ENCODE measurements around the gene ANKRD13C.

ANKRD13C gene

GRCh38 chr1:70314706-70315304, 39.7 kb downstream of the ANKRD13C start:
- H3K27ac Mint-ChIP-seq = no peak overlapping the region
- peaks cover 19% of the 10 kb centered on the region for H3K36me3 Mint-ChIP-seq (ENCODE audit: insufficient read depth)
- H3K4me1 Mint-ChIP-seq (ENCODE audit: low read depth in 2 of 2) = peaks cover 10 to 11% of the 10 kb centered on the region in 2 donors
- ATAC-seq (replicated peaks) (no peak), DNase-seq (no peak)
- H3K9me3 Mint-ChIP-seq = no peaks in the 10 kb centered on the region
- H3K27me3 Mint-ChIP-seq = no peaks in the 10 kb centered on the region
- no peak overlapping the region for H3K4me3 Mint-ChIP-seq

- peaks cover 2 to 7% of the 10 kb centered on the region in 2 donors for H3K4me1 Mint-ChIP-seq (ENCODE audit: low read depth in 2 of 2)
- H3K36me3 Mint-ChIP-seq (ENCODE audit: insufficient read depth) = peaks cover 45% of the 10 kb centered on the region
- H3K27me3 Mint-ChIP-seq = no peaks in the 10 kb centered on the region
These were observed 43.2 kb downstream of the ANKRD13C start for GRCh38 chr1:70311369-70311768.

GRCh38 chr1:70299472-70299871, 55.0 kb downstream of the ANKRD13C start:
- H3K36me3 Mint-ChIP-seq (ENCODE audit: insufficient read depth) = peaks cover 37% of the 10 kb centered on the region
- H3K4me3 Mint-ChIP-seq = no peak overlapping the region
- peaks cover 3 to 13% of the 10 kb centered on the region in 2 donors for H3K4me1 Mint-ChIP-seq (ENCODE audit: low read depth in 2 of 2)
- ATAC-seq (replicated peaks) (no peak), DNase-seq (no peak)
- no peaks in the 10 kb centered on the region for H3K27me3 Mint-ChIP-seq
- no peaks in the 10 kb centered on the region for H3K9me3 Mint-ChIP-seq
- H3K27ac Mint-ChIP-seq = peak overlapping the region in 1 of 2 donors; percentile 33

More at GRCh38 chr1:70311369-70311768, 43.2 kb downstream of the ANKRD13C start:
- Mint-ChIP-seq H3K9me3 (no peaks in the 10 kb centered on the region), H3K4me3 (no peak overlapping the region), H3K27ac (peak overlapping the region in 1 of 2 donors; percentile 87)
- no peak for DNase-seq
- no peak for ATAC-seq (replicated peaks)

- H3K27ac Mint-ChIP-seq = no peak overlapping the region
- no peak overlapping the region for H3K4me3 Mint-ChIP-seq
- no peak for ATAC-seq (replicated peaks)
- no peak for DNase-seq
- H3K9me3 Mint-ChIP-seq = no peaks in the 10 kb centered on the region
- peaks cover 62% of the 10 kb centered on the region for H3K36me3 Mint-ChIP-seq (ENCODE audit: insufficient read depth)
- no peaks in the 10 kb centered on the region for H3K27me3 Mint-ChIP-seq
- H3K4me1 Mint-ChIP-seq (ENCODE audit: low read depth in 2 of 2) = peaks cover 3 to 16% of the 10 kb centered on the region in 2 donors
These were observed 58.8 kb downstream of the ANKRD13C start for GRCh38 chr1:70295749-70296148.

GRCh38 chr1:70293186-70293843, 61.2 kb downstream of the ANKRD13C start:
- ATAC-seq (replicated peaks) = no peak
- no peak overlapping the region for H3K27ac Mint-ChIP-seq
- peaks cover 69% of the 10 kb centered on the region for H3K36me3 Mint-ChIP-seq (ENCODE audit: insufficient read depth)
- no peaks in the 10 kb centered on the region for H3K27me3 Mint-ChIP-seq
- DNase-seq = no peak
- peaks cover 2 to 6% of the 10 kb centered on the region in 2 donors for H3K4me1 Mint-ChIP-seq (ENCODE audit: low read depth in 2 of 2)
- no peaks in the 10 kb centered on the region for H3K9me3 Mint-ChIP-seq
- no peak overlapping the region for H3K4me3 Mint-ChIP-seq

GRCh38 chr1:70290218-70290617, 64.3 kb downstream of the ANKRD13C start:
- peaks cover 3 to 6% of the 10 kb centered on the region in 2 donors for H3K4me1 Mint-ChIP-seq (ENCODE audit: low read depth in 2 of 2)
- no peak for ATAC-seq (replicated peaks)
- no peak for DNase-seq
- no peaks in the 10 kb centered on the region for H3K27me3 Mint-ChIP-seq
- H3K9me3 Mint-ChIP-seq = no peaks in the 10 kb centered on the region
- peak overlapping the region; percentile 31 to 35 for H3K27ac Mint-ChIP-seq
- peaks cover 53% of the 10 kb centered on the region for H3K36me3 Mint-ChIP-seq (ENCODE audit: insufficient read depth)
- H3K4me3 Mint-ChIP-seq = no peak overlapping the region

GRCh38 chr1:70288166-70288565, 66.4 kb downstream of the ANKRD13C start:
- Mint-ChIP-seq H3K9me3 (no peaks in the 10 kb centered on the region), H3K36me3 (ENCODE audit: insufficient read depth) (peaks cover 50% of the 10 kb centered on the region), H3K4me1 (ENCODE audit: low read depth in 2 of 2) (peaks cover 3% of the 10 kb centered on the region in 2 donors), H3K27me3 (no peaks in the 10 kb centered on the region), H3K27ac (no peak overlapping the region), H3K4me3 (no peak overlapping the region)
- DNase-seq (no peak), ATAC-seq (replicated peaks) (no peak)

- Mint-ChIP-seq H3K27me3 (no peaks in the 10 kb centered on the region), H3K36me3 (ENCODE audit: insufficient read depth) (peaks cover 33% of the 10 kb centered on the region), H3K27ac (no peak overlapping the region), H3K9me3 (no peaks in the 10 kb centered on the region), H3K4me3 (no peak overlapping the region), H3K4me1 (ENCODE audit: low read depth in 2 of 2) (peaks cover 3% of the 10 kb centered on the region in 2 donors)
- DNase-seq (no peak), ATAC-seq (replicated peaks) (no peak)
These were observed 68.1 kb downstream of the ANKRD13C start for GRCh38 chr1:70286453-70286852.

- ATAC-seq (replicated peaks) = no peak
- DNase-seq = no peak
- H3K27me3 Mint-ChIP-seq = no peaks in the 10 kb centered on the region
- peaks cover 13% of the 10 kb centered on the region for H3K36me3 Mint-ChIP-seq (ENCODE audit: insufficient read depth)
- H3K9me3 Mint-ChIP-seq = no peaks in the 10 kb centered on the region
- no peak overlapping the region for H3K27ac Mint-ChIP-seq
- H3K4me1 Mint-ChIP-seq (ENCODE audit: low read depth in 2 of 2) = peaks cover 3% of the 10 kb centered on the region in 2 donors
- no peak overlapping the region for H3K4me3 Mint-ChIP-seq
These were observed 70.2 kb downstream of the ANKRD13C start for GRCh38 chr1:70284366-70284765.

GRCh38 chr1:70278710-70279109, 75.8 kb downstream of the ANKRD13C start:
- peak overlapping the region in 1 of 2 donors; percentile 19 for H3K27ac Mint-ChIP-seq
- no peaks in the 10 kb centered on the region for H3K9me3 Mint-ChIP-seq
- no peak for ATAC-seq (replicated peaks)
- H3K27me3 Mint-ChIP-seq = no peaks in the 10 kb centered on the region
- H3K36me3 Mint-ChIP-seq (ENCODE audit: insufficient read depth) = peaks cover 46% of the 10 kb centered on the region
- no peak for DNase-seq
- H3K4me3 Mint-ChIP-seq = no peak overlapping the region
- no peaks in the 10 kb centered on the region for H3K4me1 Mint-ChIP-seq (ENCODE audit: low read depth in 2 of 2)

- ATAC-seq (replicated peaks) (no peak), DNase-seq (no peak)
- Mint-ChIP-seq H3K9me3 (no peaks in the 10 kb centered on the region), H3K4me1 (ENCODE audit: low read depth in 2 of 2) (no peaks in the 10 kb centered on the region), H3K36me3 (ENCODE audit: insufficient read depth) (peaks cover 53% of the 10 kb centered on the region), H3K4me3 (no peak overlapping the region), H3K27me3 (no peaks in the 10 kb centered on the region), H3K27ac (peak overlapping the region in 1 of 2 donors; percentile 19)
These were observed 76.6 kb downstream of the ANKRD13C start for GRCh38 chr1:70277875-70278274.

- Mint-ChIP-seq H3K4me1 (ENCODE audit: low read depth in 2 of 2) (no peaks in the 10 kb centered on the region), H3K27me3 (no peaks in the 10 kb centered on the region), H3K27ac (peak overlapping the region in 1 of 2 donors; percentile 1), H3K36me3 (ENCODE audit: insufficient read depth) (peaks cover 40% of the 10 kb centered on the region), H3K9me3 (no peaks in the 10 kb centered on the region), H3K4me3 (no peak overlapping the region)
- no peak for ATAC-seq (replicated peaks)
- no peak for DNase-seq
These were observed 88.6 kb downstream of the ANKRD13C start for GRCh38 chr1:70265946-70266345.

- peaks cover 35% of the 10 kb centered on the region for H3K36me3 Mint-ChIP-seq (ENCODE audit: insufficient read depth)
These were observed 89.7 kb downstream of the ANKRD13C start for GRCh38 chr1:70264839-70265238.

GRCh38 chr1:70256664-70257063, 97.9 kb downstream of the ANKRD13C start:
- Mint-ChIP-seq H3K27ac (no peak overlapping the region), H3K36me3 (ENCODE audit: insufficient read depth) (peaks cover 25% of the 10 kb centered on the region), H3K27me3 (no peaks in the 10 kb centered on the region), H3K9me3 (no peaks in the 10 kb centered on the region), H3K4me1 (ENCODE audit: low read depth in 2 of 2) (no peaks in the 10 kb centered on the region), H3K4me3 (no peak overlapping the region)
- no peak for DNase-seq
- no peak for ATAC-seq (replicated peaks)

More at GRCh38 chr1:70264839-70265238, 89.7 kb downstream of the ANKRD13C start:
- DNase-seq = no peak
- Mint-ChIP-seq H3K27ac (peak overlapping the region; percentile 1 to 47), H3K4me3 (no peak overlapping the region), H3K4me1 (ENCODE audit: low read depth in 2 of 2) (no peaks in the 10 kb centered on the region), H3K27me3 (no peaks in the 10 kb centered on the region), H3K9me3 (no peaks in the 10 kb centered on the region)
- no peak for ATAC-seq (replicated peaks)

Measured in effector memory CD8-positive, alpha-beta T cell (primary cell).